DMS114 treated with DMSO at 0.1 percent for 48 hours (cell line): ENCODE data around the gene RBM38.

Source experiments
- DNase-seq: peaks from one replicate; lab custom pipeline; 2025; ENCODE audit not compliant: unreplicated experiment; lab: John Stamatoyannopoulos, UW

The RBM38 gene

DNA sequence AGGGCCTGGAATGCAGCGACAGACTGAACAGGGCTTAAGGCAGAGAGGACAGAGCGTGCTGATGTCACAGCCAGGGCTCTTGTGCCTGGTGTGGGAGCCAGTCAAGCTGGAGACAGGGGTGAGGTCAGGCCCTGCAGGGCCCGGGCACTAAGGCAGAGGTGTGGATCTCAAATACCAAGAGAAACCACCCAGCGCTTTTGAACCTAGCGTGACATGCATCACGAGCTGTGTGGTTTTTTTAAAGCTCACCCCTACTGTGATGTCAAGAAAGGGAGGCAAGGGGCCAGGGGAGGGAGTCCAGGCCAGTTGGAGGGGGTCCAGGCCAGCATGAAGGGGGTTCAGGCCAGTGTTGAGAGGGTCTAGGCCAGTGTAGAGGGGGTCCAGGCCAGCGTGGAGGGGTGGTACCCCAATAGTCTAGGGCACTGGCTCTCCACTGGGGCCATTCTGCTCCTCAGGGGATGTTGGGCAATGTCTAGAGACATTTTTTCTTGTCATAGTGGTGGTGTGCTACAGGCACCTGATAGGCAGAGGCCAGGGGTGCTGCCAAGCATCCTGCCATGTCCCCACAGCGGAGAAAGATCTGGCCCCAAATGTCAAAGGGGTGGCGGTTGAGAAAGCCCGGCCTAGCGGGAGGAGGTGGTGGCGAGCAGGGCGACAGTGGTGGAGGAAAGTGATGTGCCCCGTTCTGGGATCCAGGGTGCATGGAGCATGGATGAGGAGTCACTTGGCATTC is 42.6 kb downstream of the RBM38 start:
- no peak for DNase-seq

GRCh38 chr20:57434390-57434700 is 43.1 kb downstream of the RBM38 start:
- no peak for DNase-seq

DNA sequence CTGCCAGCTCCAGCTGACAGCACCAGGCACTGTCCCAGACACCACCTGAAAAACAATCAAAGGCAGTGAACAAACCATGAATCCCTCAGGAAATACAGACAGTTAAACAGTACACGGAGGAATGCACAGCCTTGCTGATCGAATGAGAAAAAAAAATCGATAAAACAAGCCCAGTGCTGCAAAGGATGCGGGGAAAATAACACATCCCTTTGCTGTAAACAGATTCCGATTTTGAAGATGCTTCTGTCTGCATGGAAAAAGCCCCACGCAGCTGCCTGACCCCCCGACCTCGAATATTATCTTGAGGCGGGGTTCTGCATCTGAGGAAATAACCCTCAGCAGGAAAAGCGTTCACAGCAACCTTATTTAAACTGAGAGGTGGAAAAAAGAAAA is 43.9 kb downstream of the RBM38 start:
- no peak for DNase-seq

- DNase-seq = no peak
Measured at GRCh38 chr20:57435498-57436222, 44.5 kb downstream of the RBM38 start.

- DNase-seq = no peak
Measured at GRCh38 chr20:57436223-57436545, 45.0 kb downstream of the RBM38 start.

DNA sequence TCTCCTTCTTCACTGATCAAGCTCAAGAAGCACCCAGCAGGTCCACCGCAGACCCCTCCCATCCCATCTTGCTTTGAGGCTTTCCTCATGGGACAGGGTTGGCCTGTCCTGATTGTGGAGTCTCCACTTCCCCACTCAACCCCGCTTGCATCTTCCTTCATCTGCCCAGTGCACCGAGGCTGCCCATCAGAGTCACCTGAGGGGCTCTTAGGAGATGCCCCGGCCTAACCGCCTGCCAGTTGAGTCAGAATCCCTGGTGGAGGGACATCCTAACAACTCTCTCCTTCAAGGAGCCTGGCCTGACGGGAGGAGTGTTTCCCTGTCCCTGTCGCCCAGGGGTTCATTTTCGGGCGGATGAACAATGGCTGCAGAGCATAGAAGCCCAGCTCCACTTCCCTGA is 46.1 kb downstream of the RBM38 start:
- DNase-seq = no peak

GRCh38 chr20:57437672-57438330 is 46.6 kb downstream of the RBM38 start:
- DNase-seq = no peak

- DNase-seq = no peak
Measured at GRCh38 chr20:57438552-57438951, 47.4 kb downstream of the RBM38 start.

- no peak for DNase-seq
Measured at GRCh38 chr20:57439432-57439831, 48.2 kb downstream of the RBM38 start.

GRCh38 chr20:57439993-57440392 is 48.8 kb downstream of the RBM38 start:
- DNase-seq = no peak

GRCh38 chr20:57440678-57441509 is 49.7 kb downstream of the RBM38 start:
- DNase-seq = no peak

DNA sequence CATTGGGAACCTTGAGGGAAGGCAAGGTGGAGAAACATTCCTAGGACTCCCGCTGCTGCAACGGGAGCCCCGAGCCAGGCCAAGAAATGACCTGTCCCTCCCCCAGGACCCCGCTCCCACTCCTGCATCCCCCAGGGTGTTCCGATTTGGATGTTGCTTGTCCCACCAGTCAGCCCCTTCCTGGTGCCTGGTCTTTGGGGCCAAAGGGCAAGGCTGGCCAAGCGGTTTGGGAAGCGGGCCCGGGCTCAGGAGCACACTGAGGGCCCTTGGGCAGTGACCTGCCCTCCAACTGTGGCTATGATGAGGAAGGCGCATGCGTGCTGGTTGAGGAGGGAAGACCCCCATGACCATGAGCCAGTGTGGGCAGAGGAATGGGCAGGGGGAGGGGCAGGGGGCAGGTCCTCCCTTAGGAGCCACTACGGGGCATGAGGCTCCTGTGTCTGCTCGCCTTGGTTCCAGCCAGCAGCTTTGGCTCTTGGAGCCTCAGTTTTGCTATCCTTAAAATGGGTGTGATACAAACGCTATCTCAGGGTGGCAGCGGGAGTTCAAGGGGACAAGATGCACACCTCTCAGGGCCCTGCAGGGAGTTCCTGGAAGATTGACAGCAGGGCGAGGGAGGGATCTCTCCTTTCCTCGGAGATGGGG is 50.4 kb downstream of the RBM38 start:
- DNase-seq = no peak

GRCh38 chr20:57442158-57442887 is 51.1 kb downstream of the RBM38 start:
- DNase-seq = no peak

- DNase-seq = no peak
Measured at GRCh38 chr20:57442888-57443239, 51.7 kb downstream of the RBM38 start.

- DNase-seq = no peak
Measured at GRCh38 chr20:57443349-57444265, 52.4 kb downstream of the RBM38 start.

- no peak for DNase-seq
Measured at GRCh38 chr20:57444394-57445048, 53.3 kb downstream of the RBM38 start.

GRCh38 chr20:57445298-57445697 is 54.1 kb downstream of the RBM38 start:
- no peak for DNase-seq

DNA sequence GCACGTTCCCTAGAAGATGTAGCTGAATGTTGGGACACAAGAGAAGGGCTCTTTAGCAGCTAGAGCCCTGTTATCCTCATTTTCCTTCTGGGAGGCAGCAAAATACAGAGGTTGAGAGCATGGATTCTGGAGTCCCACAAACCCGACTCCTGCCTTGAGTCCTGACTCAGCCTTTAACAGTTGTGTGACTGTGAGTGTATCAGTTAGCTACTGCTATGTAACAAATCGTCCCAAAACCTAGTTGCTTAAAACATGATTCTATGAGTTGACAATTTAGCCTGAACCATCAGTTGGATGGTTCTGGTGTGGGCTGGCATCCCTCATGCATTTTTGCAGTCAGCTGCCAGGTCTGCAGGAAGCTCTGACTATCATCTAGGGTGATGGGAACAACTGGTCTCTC is 54.6 kb downstream of the RBM38 start:
- DNase-seq = no peak

DNA sequence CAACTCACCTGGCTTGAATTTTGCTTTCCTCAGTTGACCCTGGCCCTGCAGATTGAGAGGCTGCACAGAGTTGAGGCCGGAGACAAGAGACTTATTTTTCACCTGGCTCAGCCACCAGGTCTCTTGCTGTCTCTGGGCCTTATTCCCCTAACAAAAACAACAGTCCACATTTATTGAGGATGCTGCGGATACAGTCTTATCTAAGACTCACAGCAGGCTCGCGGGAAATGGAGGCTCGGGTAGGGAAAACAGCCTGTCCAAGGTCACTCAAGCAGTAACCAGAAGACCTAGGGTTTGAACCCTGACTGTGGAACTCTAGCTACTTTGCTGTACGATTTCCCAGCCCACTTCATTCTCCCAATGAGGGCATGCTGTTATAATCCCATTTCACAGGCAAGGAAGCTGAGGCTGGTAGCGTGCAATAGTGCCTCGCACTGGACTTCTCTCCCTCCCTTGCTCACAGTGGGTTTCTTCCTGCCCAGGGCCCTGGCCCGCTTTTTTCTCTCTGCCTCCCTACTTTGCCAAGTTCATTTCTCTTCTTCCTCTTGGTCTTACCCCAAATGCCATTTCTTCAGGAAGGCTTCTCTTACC is 57.7 kb downstream of the RBM38 start:
- no peak for DNase-seq
